Activated CD8-positive, alpha-beta memory T cell treated with anti-CD3 and anti-CD28 coated beads for 48 hours (primary cell): ENCODE results near the gene EEF1A2.

Experiments used
- DNase-seq, 3 experiments: peaks; one replicate each; pipeline ENCODE4 v3.0.0-alpha.2; 2020; ENCODE audit warnings: low read depth in 2 of 3, low spot score in 2 of 3

The EEF1A2 gene

GRCh38 chr20:63471981-63472831 lies 26.7 kb downstream of the EEF1A2 start, which contains the start of gene KCNQ2:
TSS of gene KCNQ2 (minus strand) at chr20:63472655. CDS start at chr20:63472463, 192 bp downstream.
- no peak for DNase-seq

GRCh38 chr20:63471717-63471980 lies 27.2 kb downstream of the EEF1A2 start:
- DNase-seq = no peak

GRCh38 chr20:63471002-63471716 lies 27.7 kb downstream of the EEF1A2 start:
- no peak for DNase-seq

GRCh38 chr20:63470410-63470809 lies 28.5 kb downstream of the EEF1A2 start:
- DNase-seq = no peak

- no peak for DNase-seq
Measured at GRCh38 chr20:63469713-63470101, 29.2 kb downstream of the EEF1A2 start.

GRCh38 chr20:63469019-63469712 lies 29.7 kb downstream of the EEF1A2 start:
- no peak for DNase-seq

GRCh38 chr20:63468421-63468820 lies 30.5 kb downstream of the EEF1A2 start:
- no peak for DNase-seq

- no peak for DNase-seq
Measured at GRCh38 chr20:63467294-63468083, 31.4 kb downstream of the EEF1A2 start.

- DNase-seq = no peak
Measured at GRCh38 chr20:63466861-63467260, 32.0 kb downstream of the EEF1A2 start.

GRCh38 chr20:63466250-63466825 lies 32.5 kb downstream of the EEF1A2 start:
- no peak for DNase-seq

- no peak for DNase-seq
Measured at GRCh38 chr20:63465380-63466249, 33.3 kb downstream of the EEF1A2 start.

GRCh38 chr20:63464289-63464635 lies 34.6 kb downstream of the EEF1A2 start:
- DNase-seq = no peak

GRCh38 chr20:63463400-63464288 lies 35.2 kb downstream of the EEF1A2 start:
- DNase-seq = no peak

- no peak for DNase-seq
Measured at GRCh38 chr20:63462244-63462643, 36.6 kb downstream of the EEF1A2 start.

GRCh38 chr20:63461104-63461763 lies 37.6 kb downstream of the EEF1A2 start:
- DNase-seq = no peak

- DNase-seq = no peak
Measured at GRCh38 chr20:63459070-63459380, 39.9 kb downstream of the EEF1A2 start.

- DNase-seq = no peak
Measured at GRCh38 chr20:63458170-63459069, 40.5 kb downstream of the EEF1A2 start.

- no peak for DNase-seq
Measured at GRCh38 chr20:63457737-63458136, 41.1 kb downstream of the EEF1A2 start.
